GM12801 (cell line): ENCODE data around the gene OCEL1.

Experiments
- TF ChIP-seq, protein P1 (sequence below): IDR thresholded peaks from one replicate; pipeline ENCODE4 v1.5.1; 2011; ENCODE audit warnings: control low read depth; ENCODE audit not compliant: insufficient read length; ENCODE audit errors: extremely low read depth

OCEL1 gene

DNA sequence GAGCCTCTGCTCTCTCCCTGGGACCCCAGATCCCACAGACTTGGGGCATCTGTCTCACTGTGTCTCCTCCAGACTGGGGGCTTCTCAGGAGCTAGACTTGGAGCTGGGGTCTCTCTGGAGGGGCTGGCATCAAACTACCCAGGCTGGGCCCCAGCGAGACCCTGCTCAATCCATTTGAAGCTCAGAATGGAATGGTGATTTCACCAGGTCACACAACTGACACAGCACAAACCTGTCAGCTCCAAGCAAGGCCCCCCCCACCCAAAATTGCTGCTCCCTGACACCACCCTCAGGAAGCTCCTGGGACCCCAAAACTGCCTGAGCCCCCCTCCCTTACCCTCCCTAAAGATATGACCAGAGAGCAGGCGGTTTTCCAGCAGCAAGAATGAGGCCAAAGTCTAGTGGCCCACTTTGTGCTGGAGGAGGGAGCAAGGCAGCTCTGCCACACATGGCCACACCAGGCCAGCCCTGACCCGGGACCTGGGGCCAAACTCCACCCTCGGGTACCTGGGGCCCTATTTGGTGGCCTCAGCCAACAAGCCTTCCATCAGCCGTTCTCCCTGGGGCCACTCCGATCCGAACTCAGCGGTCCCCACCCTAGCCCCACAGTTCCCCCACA is 17.3 kb downstream of the OCEL1 start:
- TF ChIP-seq, protein P1, sequence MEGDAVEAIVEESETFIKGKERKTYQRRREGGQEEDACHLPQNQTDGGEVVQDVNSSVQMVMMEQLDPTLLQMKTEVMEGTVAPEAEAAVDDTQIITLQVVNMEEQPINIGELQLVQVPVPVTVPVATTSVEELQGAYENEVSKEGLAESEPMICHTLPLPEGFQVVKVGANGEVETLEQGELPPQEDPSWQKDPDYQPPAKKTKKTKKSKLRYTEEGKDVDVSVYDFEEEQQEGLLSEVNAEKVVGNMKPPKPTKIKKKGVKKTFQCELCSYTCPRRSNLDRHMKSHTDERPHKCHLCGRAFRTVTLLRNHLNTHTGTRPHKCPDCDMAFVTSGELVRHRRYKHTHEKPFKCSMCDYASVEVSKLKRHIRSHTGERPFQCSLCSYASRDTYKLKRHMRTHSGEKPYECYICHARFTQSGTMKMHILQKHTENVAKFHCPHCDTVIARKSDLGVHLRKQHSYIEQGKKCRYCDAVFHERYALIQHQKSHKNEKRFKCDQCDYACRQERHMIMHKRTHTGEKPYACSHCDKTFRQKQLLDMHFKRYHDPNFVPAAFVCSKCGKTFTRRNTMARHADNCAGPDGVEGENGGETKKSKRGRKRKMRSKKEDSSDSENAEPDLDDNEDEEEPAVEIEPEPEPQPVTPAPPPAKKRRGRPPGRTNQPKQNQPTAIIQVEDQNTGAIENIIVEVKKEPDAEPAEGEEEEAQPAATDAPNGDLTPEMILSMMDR, result no peak

DNA sequence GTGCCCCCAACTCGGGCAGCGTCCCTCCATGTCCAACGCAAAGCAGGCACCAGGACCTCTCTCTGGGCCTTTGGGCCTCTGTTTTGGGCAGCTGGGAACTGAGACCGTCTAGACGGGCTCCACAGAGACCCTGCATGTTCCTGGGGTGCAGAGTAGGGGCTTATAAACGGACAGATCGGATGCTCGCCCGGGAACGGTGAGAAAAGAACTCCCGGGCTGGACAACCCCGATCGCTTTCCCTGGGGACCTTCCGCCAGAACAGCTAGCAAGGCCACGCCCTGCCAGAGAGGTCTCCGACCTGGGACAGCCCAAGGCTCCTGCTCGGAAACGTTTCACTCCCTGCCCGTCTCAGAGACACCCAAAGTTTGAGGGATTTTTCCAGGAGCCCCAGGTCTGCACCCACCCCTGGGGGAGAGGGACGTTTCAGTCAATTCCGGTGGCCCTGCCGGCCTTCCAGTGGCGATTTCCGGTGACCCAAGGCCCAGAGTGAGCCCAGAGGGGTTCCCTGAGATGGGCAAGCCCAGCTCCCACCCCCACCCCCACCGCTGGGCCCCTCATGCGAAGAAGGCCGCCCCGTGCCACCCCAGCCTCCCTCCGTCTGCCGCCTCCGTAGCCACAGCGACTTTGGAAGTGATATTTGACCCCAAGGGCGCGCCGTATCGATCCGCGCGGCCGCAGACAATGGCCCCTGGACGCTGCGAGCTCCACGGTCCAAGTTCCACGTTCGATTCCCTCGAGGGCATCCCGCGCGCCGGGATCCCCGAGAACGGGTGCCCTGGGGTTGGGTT is 18.0 kb downstream of the OCEL1 start:
- TF ChIP-seq, protein P1, result no peak

DNA sequence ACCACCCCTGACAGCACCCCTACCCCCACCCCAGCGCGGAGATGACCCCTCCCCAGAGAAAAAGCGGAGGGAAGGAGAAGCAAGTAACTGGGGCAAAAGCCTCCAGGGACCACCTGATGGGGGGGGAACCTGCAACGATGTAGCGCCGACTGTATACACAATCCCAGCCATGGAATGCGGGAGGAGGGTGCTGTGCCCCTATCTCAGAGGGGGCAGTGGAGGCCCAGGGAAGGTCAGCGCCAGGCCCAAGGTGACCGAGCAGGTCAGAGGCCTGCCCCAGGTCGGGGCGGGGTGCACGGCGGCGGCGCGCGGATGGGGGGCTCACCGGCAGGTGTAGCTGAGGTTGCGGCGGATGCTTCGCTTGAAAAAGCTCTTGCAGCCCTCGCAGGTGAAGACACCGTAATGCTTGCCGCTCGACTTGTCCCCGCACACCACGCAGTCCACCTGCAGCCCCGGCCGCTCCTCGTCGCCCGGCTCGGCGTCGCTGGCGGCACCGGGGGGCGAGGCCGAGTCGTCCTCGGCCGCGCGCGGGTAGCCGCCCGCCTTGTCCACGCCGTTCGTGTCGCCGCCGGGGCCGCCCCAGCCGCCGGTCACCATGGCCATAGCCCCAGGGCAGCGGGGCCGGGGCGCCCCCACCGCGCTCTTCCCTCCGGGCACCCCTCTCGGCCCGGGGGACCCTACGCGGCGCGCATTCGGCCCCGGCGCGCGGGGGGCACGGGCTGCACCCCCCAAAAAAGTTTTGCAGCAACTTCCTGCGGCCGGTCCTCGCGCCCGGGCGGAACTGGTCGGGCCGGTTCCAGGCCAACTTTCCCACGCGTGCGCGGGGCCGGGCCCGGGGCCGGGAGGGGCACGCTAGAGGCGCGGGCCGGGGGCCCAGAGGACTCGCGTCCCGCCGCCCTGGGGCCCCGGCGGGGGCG is 18.9 kb downstream of the OCEL1 start:
- TF ChIP-seq, protein P1, result no peak

DNA sequence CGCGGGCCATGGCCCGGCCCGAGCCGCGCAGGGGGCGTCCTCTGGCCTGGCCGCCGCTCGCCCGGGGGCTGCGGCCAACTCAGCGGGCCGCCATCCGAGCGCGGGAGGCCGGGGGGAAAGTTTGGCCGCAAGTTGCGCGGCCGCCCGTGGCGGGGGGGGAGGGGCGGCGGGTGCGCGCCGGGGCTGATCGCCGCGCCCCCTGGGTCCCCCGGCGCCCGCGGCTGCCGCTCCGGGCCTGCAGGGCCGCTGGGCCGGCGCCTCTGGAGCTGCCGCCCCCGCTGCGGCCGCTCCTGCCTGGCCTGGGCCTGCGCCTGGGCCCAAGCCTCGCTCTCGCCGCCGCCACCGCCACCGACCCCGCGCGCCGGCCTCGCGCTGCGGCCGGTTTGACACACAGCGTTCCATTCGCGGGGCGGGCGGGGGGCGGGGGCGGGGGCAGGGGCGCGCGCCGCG is 19.5 kb downstream of the OCEL1 start, which contains the start of gene NR2F6:
NR2F6 (minus strand) TSS at position 385 of the 450 bp plus-strand sequence. CDS start 699 bp downstream, outside the sequence.
- TF ChIP-seq, protein P1, result no peak

DNA sequence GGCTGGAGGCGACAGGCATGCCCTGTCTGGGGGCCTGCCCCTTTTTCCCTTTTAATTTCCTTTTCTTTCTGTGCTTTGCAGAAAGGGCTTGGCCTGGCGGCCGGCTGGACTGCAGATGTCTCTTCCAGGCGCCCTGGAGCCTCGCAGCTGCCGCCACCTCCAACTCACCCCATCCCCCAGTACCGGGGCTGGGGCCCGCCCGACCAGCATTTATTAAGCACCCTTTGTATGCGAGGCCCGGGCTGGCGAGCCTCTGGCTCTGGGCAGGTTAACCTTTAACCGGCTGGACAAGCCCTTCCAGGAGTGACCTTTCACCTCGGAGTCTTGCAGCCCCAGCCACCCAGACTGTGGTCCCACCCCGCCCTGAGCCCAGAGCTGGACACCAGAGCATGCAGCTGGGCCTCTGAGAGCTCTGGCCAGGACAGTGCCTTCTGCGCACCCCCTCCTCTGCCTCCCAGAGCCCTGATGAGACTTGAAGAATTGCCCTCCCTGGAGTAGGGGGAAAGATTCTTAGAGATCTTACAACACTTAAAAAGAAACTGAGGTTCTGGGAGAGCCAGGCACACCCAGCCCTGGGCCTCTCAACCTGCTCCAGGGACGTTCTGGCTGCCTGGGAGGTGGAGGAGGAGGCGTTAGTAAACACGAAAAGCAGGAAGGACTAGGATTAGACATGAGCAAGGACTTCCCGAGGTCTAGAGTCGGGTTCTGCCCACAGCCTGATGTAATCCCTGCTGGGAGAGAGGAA is 20.8 kb downstream of the OCEL1 start:
- TF ChIP-seq, protein P1, result no peak

DNA sequence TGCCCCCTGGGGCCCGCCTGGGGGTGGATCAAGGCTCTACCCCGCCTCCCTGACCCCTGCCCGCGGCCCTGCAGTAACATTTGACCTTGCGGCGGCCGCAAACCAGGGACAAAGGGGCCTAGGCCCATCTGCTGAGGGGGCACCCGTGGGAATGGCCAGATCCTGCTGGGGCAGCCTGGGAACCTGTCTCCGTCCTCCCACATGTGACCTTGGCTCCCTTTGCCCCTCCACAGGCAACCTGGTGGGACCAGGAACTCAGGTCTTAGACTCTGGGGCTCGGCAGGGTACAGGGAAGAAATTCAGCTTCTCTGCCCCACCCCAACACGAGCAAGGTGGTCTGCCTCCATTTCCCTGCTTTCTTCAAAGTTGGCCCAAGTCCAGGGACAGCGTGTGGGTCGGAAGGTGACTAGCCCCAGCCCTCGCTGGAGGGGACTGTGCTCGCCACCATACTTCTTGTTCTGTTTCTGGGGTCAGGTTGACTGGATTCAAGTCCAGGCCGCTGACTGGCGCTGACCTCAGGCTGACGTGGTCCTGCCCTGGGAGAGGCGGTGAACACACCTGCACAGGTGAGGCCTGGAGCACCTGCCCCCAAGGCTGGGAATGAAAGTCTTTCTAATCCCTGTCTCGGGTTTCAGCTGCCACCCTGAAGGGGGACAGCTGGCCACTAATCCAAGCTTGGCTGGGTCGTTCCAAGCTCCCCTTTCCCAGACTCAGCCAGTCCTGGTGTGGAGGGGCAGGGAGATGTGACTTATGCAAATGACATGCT is 22.2 kb downstream of the OCEL1 start:
- TF ChIP-seq, protein P1, result no peak
